OCI-LY7 (cell line): ENCODE measurements around the gene DOCK1.

Experiments used
- EZH2phosphoT487 ChIP-seq: fragments of 200-600 bp; sonication (generic); IDR thresholded peaks from 2 replicates; pipeline ENCODE4 v1.6.1; 2018; ENCODE audit warnings: low read depth, borderline replicate concordance, mild to moderate bottlenecking, mixed run types, antibody characterized with exemption, low read length, moderate library complexity, mixed read lengths
- TF ChIP-seq, protein P1 (sequence below): fragments of 200-600 bp; sonication (generic); conservative IDR thresholded peaks from 2 replicates; pipeline ENCODE4 v1.5.1; 2014; ENCODE audit warnings: mild to moderate bottlenecking, antibody characterized with exemption, low read length, moderate library complexity, mixed read lengths

DNA sequence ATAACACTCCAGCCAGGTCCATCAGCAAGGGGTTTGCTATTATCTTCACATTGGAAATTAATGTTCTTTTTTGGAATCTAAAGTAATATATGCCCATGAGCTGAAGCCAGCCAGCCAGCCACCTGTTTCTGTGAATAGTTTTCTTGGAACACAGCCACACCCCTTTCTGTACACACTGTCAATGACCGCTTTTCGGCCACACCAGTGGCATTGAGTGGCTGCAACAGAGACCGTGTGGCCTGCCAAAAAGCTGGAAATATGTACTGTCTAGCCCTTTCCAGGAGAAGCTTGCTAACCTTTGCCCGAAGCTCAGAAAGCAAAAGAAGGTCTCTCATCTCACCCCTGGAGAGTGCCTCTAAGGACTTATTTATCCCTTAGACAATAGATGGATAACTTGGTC, 545.4 kb downstream of the DOCK1 start:
- TF ChIP-seq, protein P1, sequence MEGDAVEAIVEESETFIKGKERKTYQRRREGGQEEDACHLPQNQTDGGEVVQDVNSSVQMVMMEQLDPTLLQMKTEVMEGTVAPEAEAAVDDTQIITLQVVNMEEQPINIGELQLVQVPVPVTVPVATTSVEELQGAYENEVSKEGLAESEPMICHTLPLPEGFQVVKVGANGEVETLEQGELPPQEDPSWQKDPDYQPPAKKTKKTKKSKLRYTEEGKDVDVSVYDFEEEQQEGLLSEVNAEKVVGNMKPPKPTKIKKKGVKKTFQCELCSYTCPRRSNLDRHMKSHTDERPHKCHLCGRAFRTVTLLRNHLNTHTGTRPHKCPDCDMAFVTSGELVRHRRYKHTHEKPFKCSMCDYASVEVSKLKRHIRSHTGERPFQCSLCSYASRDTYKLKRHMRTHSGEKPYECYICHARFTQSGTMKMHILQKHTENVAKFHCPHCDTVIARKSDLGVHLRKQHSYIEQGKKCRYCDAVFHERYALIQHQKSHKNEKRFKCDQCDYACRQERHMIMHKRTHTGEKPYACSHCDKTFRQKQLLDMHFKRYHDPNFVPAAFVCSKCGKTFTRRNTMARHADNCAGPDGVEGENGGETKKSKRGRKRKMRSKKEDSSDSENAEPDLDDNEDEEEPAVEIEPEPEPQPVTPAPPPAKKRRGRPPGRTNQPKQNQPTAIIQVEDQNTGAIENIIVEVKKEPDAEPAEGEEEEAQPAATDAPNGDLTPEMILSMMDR: no peak
- no peak for TF ChIP-seq EZH2phosphoT487
